ENCODE data around the gene PPP1R12C.

PPP1R12C gene

GRCh38 chr19:55096061-55096701 is 21.3 kb downstream of the PPP1R12C start:
- 79% methylated on average over 23 of the region's 23 CpGs for WGBS, 2 experiments
- H3K36me3 ChIP-seq (ENCODE audit: control insufficient read depth, insufficient read depth, low read length) = peaks cover 5% of the 10 kb centered on the region
- H3K9me3 ChIP-seq (ENCODE audit: control insufficient read depth, low read length) = no peaks in the 10 kb centered on the region

GRCh38 chr19:55095260-55096060 is 22.0 kb downstream of the PPP1R12C start:
- H3K36me3 ChIP-seq (ENCODE audit: control insufficient read depth, insufficient read depth, low read length) = peaks cover 10% of the 10 kb centered on the region
- H3K27ac ChIP-seq (ENCODE audit: insufficient read depth, low read depth, low read length, poor library complexity, severe bottlenecking) = no peak overlapping the region
- peaks cover 6% of the 10 kb centered on the region for H3K4me1 ChIP-seq (ENCODE audit: control insufficient read depth, insufficient read depth, low read length)
- H3K9me3 ChIP-seq (ENCODE audit: control insufficient read depth, low read length) = no peaks in the 10 kb centered on the region
- no peaks in the 10 kb centered on the region for H3K27me3 ChIP-seq (ENCODE audit: control insufficient read depth, insufficient read depth, low read length, poor library complexity, severe bottlenecking)
- WGBS, 2 experiments = 91% methylated on average over 23 of the region's 23 CpGs
- no peak overlapping the region for H3K4me3 ChIP-seq (ENCODE audit: insufficient read depth, low read depth, low read length)

More at GRCh38 chr19:55096061-55096701, 21.3 kb downstream of the PPP1R12C start:
- Histone ChIP-seq H3K4me3 (ENCODE audit: insufficient read depth, low read depth, low read length) (no peak overlapping the region), H3K4me1 (ENCODE audit: control insufficient read depth, insufficient read depth, low read length) (peaks cover 6% of the 10 kb centered on the region), H3K27ac (ENCODE audit: insufficient read depth, low read depth, low read length, poor library complexity, severe bottlenecking) (no peak overlapping the region), H3K27me3 (ENCODE audit: control insufficient read depth, insufficient read depth, low read length, poor library complexity, severe bottlenecking) (no peaks in the 10 kb centered on the region)

GRCh38 chr19:55094456-55095259 is 22.8 kb downstream of the PPP1R12C start:
- 83 to 89% methylated on average over 32 of the region's 32 CpGs for WGBS, 2 experiments

GRCh38 chr19:55092423-55093318 is 24.8 kb downstream of the PPP1R12C start:
- Histone ChIP-seq H3K27me3 (ENCODE audit: control insufficient read depth, insufficient read depth, low read length, poor library complexity, severe bottlenecking) (no peaks in the 10 kb centered on the region), H3K4me3 (ENCODE audit: insufficient read depth, low read depth, low read length) (no peak overlapping the region), H3K36me3 (ENCODE audit: control insufficient read depth, insufficient read depth, low read length) (peaks cover 10% of the 10 kb centered on the region), H3K27ac (ENCODE audit: insufficient read depth, low read depth, low read length, poor library complexity, severe bottlenecking) (no peak overlapping the region), H3K4me1 (ENCODE audit: control insufficient read depth, insufficient read depth, low read length) (peaks cover 11% of the 10 kb centered on the region), H3K9me3 (ENCODE audit: control insufficient read depth, low read length) (no peaks in the 10 kb centered on the region)
- WGBS, 2 experiments = 77 to 84% methylated on average over 49 of the region's 49 CpGs

More at GRCh38 chr19:55094456-55095259, 22.8 kb downstream of the PPP1R12C start:
- Histone ChIP-seq H3K27ac (ENCODE audit: insufficient read depth, low read depth, low read length, poor library complexity, severe bottlenecking) (no peak overlapping the region), H3K4me1 (ENCODE audit: control insufficient read depth, insufficient read depth, low read length) (peaks cover 6% of the 10 kb centered on the region), H3K4me3 (ENCODE audit: insufficient read depth, low read depth, low read length) (no peak overlapping the region), H3K9me3 (ENCODE audit: control insufficient read depth, low read length) (no peaks in the 10 kb centered on the region), H3K27me3 (ENCODE audit: control insufficient read depth, insufficient read depth, low read length, poor library complexity, severe bottlenecking) (no peaks in the 10 kb centered on the region), H3K36me3 (ENCODE audit: control insufficient read depth, insufficient read depth, low read length) (peaks cover 10% of the 10 kb centered on the region)

GRCh38 chr19:55091955-55092354 is 25.5 kb downstream of the PPP1R12C start:
- WGBS, 2 experiments = 71 to 73% methylated on average over 27 of the region's 27 CpGs
- H3K4me1 ChIP-seq (ENCODE audit: control insufficient read depth, insufficient read depth, low read length) = peaks cover 11% of the 10 kb centered on the region
- peaks cover 10% of the 10 kb centered on the region for H3K36me3 ChIP-seq (ENCODE audit: control insufficient read depth, insufficient read depth, low read length)
- H3K27ac ChIP-seq (ENCODE audit: insufficient read depth, low read depth, low read length, poor library complexity, severe bottlenecking) = no peak overlapping the region
- no peaks in the 10 kb centered on the region for H3K9me3 ChIP-seq (ENCODE audit: control insufficient read depth, low read length)
- no peaks in the 10 kb centered on the region for H3K27me3 ChIP-seq (ENCODE audit: control insufficient read depth, insufficient read depth, low read length, poor library complexity, severe bottlenecking)
- no peak overlapping the region for H3K4me3 ChIP-seq (ENCODE audit: insufficient read depth, low read depth, low read length)

DNA sequence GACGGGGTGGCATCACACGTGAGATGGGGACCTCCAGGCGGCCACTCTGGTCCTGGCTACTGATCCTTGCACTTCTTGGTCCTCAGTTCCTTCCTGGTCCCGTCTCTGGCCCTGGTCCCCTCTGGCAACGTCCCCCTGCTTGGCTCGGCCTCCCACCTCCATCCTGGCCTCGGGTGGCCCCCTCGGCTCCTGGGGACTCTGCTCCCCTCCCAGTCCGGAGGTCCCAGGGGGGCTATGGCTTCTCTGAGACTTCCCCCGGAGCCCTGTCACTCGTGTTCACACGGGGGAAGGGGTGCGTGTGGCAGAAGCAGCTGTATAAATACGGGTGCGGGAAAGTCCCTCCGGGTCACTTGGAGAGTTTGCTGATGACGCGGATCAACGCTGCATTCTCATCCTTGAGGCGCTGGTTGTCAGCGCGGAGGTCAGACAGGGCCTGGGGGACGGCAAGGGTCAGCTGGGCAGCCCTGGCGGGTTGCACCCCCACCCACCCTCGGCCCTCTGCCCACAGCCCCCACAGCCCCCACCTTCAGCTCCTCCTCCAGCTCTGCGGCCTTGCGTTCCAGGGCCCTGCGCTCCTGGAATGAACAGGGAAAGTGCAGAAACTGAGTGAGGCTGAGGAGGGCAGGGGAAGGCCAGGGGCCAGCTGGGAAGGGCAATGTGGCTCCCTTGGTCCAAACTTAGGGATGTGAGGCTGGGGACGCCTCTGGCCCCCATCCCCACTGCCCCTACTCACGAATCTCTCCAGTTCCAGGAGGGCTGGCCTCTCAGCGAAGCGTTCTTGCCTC is 26.1 kb downstream of the PPP1R12C start:
- WGBS, 2 experiments = 92 to 94% methylated on average over 32 of the region's 32 CpGs
- Histone ChIP-seq H3K9me3 (ENCODE audit: control insufficient read depth, low read length) (no peaks in the 10 kb centered on the region), H3K4me1 (ENCODE audit: control insufficient read depth, insufficient read depth, low read length) (peaks cover 11% of the 10 kb centered on the region), H3K4me3 (ENCODE audit: insufficient read depth, low read depth, low read length) (no peak overlapping the region), H3K36me3 (ENCODE audit: control insufficient read depth, insufficient read depth, low read length) (peaks cover 10% of the 10 kb centered on the region), H3K27me3 (ENCODE audit: control insufficient read depth, insufficient read depth, low read length, poor library complexity, severe bottlenecking) (peaks cover 3% of the 10 kb centered on the region), H3K27ac (ENCODE audit: insufficient read depth, low read depth, low read length, poor library complexity, severe bottlenecking) (no peak overlapping the region)

- H3K27me3 ChIP-seq (ENCODE audit: control insufficient read depth, insufficient read depth, low read length, poor library complexity, severe bottlenecking) = peaks cover 10% of the 10 kb centered on the region
- 91 to 93% methylated on average over 13 of the region's 13 CpGs for WGBS, 2 experiments
Observed at GRCh38 chr19:55090564-55090963, 26.9 kb downstream of the PPP1R12C start.

GRCh38 chr19:55089342-55089944 is 28.0 kb downstream of the PPP1R12C start:
- no peak overlapping the region for H3K27ac ChIP-seq (ENCODE audit: insufficient read depth, low read depth, low read length, poor library complexity, severe bottlenecking)
- H3K27me3 ChIP-seq (ENCODE audit: control insufficient read depth, insufficient read depth, low read length, poor library complexity, severe bottlenecking) = peaks cover 21% of the 10 kb centered on the region
- peaks cover 10% of the 10 kb centered on the region for H3K36me3 ChIP-seq (ENCODE audit: control insufficient read depth, insufficient read depth, low read length)
- no peak overlapping the region for H3K4me3 ChIP-seq (ENCODE audit: insufficient read depth, low read depth, low read length)
- WGBS, 2 experiments = 86 to 89% methylated on average over 3 of the region's 3 CpGs
- no peaks in the 10 kb centered on the region for H3K9me3 ChIP-seq (ENCODE audit: control insufficient read depth, low read length)
- H3K4me1 ChIP-seq (ENCODE audit: control insufficient read depth, insufficient read depth, low read length) = peaks cover 19% of the 10 kb centered on the region

More at GRCh38 chr19:55090564-55090963, 26.9 kb downstream of the PPP1R12C start:
- Histone ChIP-seq H3K36me3 (ENCODE audit: control insufficient read depth, insufficient read depth, low read length) (peaks cover 10% of the 10 kb centered on the region), H3K4me1 (ENCODE audit: control insufficient read depth, insufficient read depth, low read length) (peaks cover 17% of the 10 kb centered on the region), H3K9me3 (ENCODE audit: control insufficient read depth, low read length) (no peaks in the 10 kb centered on the region), H3K4me3 (ENCODE audit: insufficient read depth, low read depth, low read length) (no peak overlapping the region), H3K27ac (ENCODE audit: insufficient read depth, low read depth, low read length, poor library complexity, severe bottlenecking) (no peak overlapping the region)
